ENCODE data around the gene PCIF1.

Gene PCIF1

GRCh38 chr20:45944151-45944964 is 9.9 kb downstream of the PCIF1 start:
- peaks cover 7% of the 10 kb centered on the region for H3K4me1 ChIP-seq (ENCODE audit: low read length)
- H3K9me3 ChIP-seq (ENCODE audit: insufficient read depth, low read length), result no peaks in the 10 kb centered on the region
- no peaks in the 10 kb centered on the region for H4K20me1 ChIP-seq (ENCODE audit: insufficient read depth, low read length)
- no peak overlapping the region for H3K4me3 ChIP-seq (ENCODE audit: low read length)
- H3K79me2 ChIP-seq (ENCODE audit: low read length), result no peaks in the 10 kb centered on the region
- no peak overlapping the region for H3K27ac ChIP-seq (ENCODE audit: low read length)
- no peak overlapping the region for H3K9ac ChIP-seq (ENCODE audit: low read length)
- H3K4me2 ChIP-seq (ENCODE audit: low read length), result no peak overlapping the region
- TF ChIP-seq CTCF (IDR thresholded peaks at IDR 0.05; ENCODE audit: low read depth, low read length) (no peak), EZH2phosphoT487 (IDR thresholded peaks at IDR 0.05; ENCODE audit: low read depth) (no peak)
- H2AFZ ChIP-seq (ENCODE audit: low read depth, low read length), result no peak overlapping the region
- H3K27me3 ChIP-seq (ENCODE audit: low read depth, low read length), result no peaks in the 10 kb centered on the region
- peaks cover 84% of the 10 kb centered on the region for H3K36me3 ChIP-seq (replicated peaks; ENCODE audit: low read depth, low read length)

GRCh38 chr20:45944965-45945677 is 10.6 kb downstream of the PCIF1 start:
- H3K79me2 ChIP-seq (ENCODE audit: low read length), result no peaks in the 10 kb centered on the region
- H3K4me3 ChIP-seq (ENCODE audit: low read length), result no peak overlapping the region
- no peaks in the 10 kb centered on the region for H3K9me3 ChIP-seq (ENCODE audit: insufficient read depth, low read length)
- no peaks in the 10 kb centered on the region for H4K20me1 ChIP-seq (ENCODE audit: insufficient read depth, low read length)
- H3K27ac ChIP-seq (ENCODE audit: low read length), result no peak overlapping the region
- TF ChIP-seq EZH2phosphoT487 (IDR thresholded peaks at IDR 0.05; ENCODE audit: low read depth) (no peak), CTCF (IDR thresholded peaks at IDR 0.05; ENCODE audit: low read depth, low read length) (no peak)
- H3K4me2 ChIP-seq (ENCODE audit: low read length), result no peak overlapping the region
- no peak overlapping the region for H3K9ac ChIP-seq (ENCODE audit: low read length)
- no peak overlapping the region for H2AFZ ChIP-seq (ENCODE audit: low read depth, low read length)
- peaks cover 7% of the 10 kb centered on the region for H3K4me1 ChIP-seq (ENCODE audit: low read length)
- no peaks in the 10 kb centered on the region for H3K27me3 ChIP-seq (ENCODE audit: low read depth, low read length)
- peaks cover 84% of the 10 kb centered on the region for H3K36me3 ChIP-seq (replicated peaks; ENCODE audit: low read depth, low read length)

- H3K27ac ChIP-seq (ENCODE audit: low read length), result no peak overlapping the region
- no peak overlapping the region for H3K4me2 ChIP-seq (ENCODE audit: low read length)
- no peaks in the 10 kb centered on the region for H3K27me3 ChIP-seq (ENCODE audit: low read depth, low read length)
- H3K9me3 ChIP-seq (ENCODE audit: insufficient read depth, low read length), result no peaks in the 10 kb centered on the region
- H2AFZ ChIP-seq (ENCODE audit: low read depth, low read length), result no peak overlapping the region
- H3K9ac ChIP-seq (ENCODE audit: low read length), result no peak overlapping the region
- H3K4me1 ChIP-seq (ENCODE audit: low read length), result peaks cover 7% of the 10 kb centered on the region
- H3K36me3 ChIP-seq (replicated peaks; ENCODE audit: low read depth, low read length), result peaks cover 83% of the 10 kb centered on the region
- H3K4me3 ChIP-seq (ENCODE audit: low read length), result no peak overlapping the region
- TF ChIP-seq CTCF (IDR thresholded peaks at IDR 0.05; ENCODE audit: low read depth, low read length) (no peak), EZH2phosphoT487 (IDR thresholded peaks at IDR 0.05; ENCODE audit: low read depth) (no peak)
- no peaks in the 10 kb centered on the region for H3K79me2 ChIP-seq (ENCODE audit: low read length)
- H4K20me1 ChIP-seq (ENCODE audit: insufficient read depth, low read length), result no peaks in the 10 kb centered on the region
These were observed 11.2 kb downstream of the PCIF1 start for GRCh38 chr20:45945678-45946148.

Data from OCI-LY3 (cell line).